ENCODE measurements around the gene CCDC54. TPM values are rescaled to one million over a fixed set of nuclear protein-coding genes. Genes with fewer than 3 reads are reported as not detected.

Gene CCDC54
- total and polyA plus RNA-seq, 9 donors, result 1.9 to 4.9 (median 2.9) TPM; not detected in 1

DNA sequence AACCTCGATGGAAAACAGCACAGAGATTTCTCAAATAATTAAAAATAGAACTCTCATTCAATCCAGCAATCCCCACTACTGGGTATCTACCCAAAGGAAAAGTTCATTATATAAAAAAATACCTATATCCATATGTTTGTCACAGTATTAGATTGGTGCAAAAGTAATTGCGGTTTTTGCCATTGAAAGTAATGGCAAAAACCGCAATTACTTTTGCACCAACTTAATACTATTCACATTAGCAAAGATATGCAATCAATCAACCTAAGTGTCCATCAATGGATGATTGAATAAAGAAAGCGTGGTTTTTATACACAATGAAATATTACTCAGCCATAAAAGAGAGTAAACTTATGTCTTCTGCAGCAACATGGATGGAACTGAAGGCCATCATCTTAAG, 12.2 kb upstream of the CCDC54 start:
- Histone ChIP-seq H3K36me3 (ENCODE audit: control insufficient read depth, insufficient read depth, low read length) (no peaks in the 10 kb centered on the region), H3K4me1 (ENCODE audit: control insufficient read depth, insufficient read depth, low read length) (no peaks in the 10 kb centered on the region), H3K27ac (ENCODE audit: low read length) (no peak overlapping the region), H3K4me3 (ENCODE audit: low read length) (no peak overlapping the region), H3K27me3 (ENCODE audit: control insufficient read depth, insufficient read depth, low read length) (no peaks in the 10 kb centered on the region), H3K9me3 (replicated peaks; ENCODE audit: control insufficient read depth, low read depth, low read length) (no peaks in the 10 kb centered on the region)
- no peak for DNase-seq
- WGBS (ENCODE audit: insufficient coverage), result no CpG with 5 or more reads among the region's 4 CpGs

DNA sequence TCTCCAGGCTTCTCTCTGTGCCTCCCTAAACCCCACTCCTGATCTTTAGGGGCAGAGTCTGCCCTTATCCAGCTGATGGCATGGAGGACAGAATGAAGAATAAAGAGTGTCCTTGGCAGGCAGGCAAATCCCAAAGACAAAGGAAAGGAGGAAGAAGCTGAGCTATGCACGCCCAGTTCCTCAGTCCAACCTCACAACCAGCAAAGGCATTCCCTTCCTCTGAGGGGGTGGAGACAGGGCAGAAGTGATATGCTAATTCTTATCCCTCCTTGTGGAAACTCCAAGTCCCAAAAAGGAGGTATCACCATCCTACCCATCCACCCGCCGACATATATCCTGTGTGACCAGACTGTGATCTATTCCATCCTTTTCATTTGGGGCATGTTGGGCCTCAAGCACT, 10.5 kb upstream of the CCDC54 start:
- no peak for DNase-seq
- 94% methylated on average over 2 of the region's 3 CpGs for WGBS (ENCODE audit: insufficient coverage)
- H3K36me3 ChIP-seq (ENCODE audit: control insufficient read depth, insufficient read depth, low read length), result no peaks in the 10 kb centered on the region
- no peaks in the 10 kb centered on the region for H3K27me3 ChIP-seq (ENCODE audit: control insufficient read depth, insufficient read depth, low read length)
- no peaks in the 10 kb centered on the region for H3K4me1 ChIP-seq (ENCODE audit: control insufficient read depth, insufficient read depth, low read length)
- no peaks in the 10 kb centered on the region for H3K9me3 ChIP-seq (replicated peaks; ENCODE audit: control insufficient read depth, low read depth, low read length)
- H3K27ac ChIP-seq (ENCODE audit: low read length), result no peak overlapping the region
- H3K4me3 ChIP-seq (ENCODE audit: low read length), result no peak overlapping the region

DNA sequence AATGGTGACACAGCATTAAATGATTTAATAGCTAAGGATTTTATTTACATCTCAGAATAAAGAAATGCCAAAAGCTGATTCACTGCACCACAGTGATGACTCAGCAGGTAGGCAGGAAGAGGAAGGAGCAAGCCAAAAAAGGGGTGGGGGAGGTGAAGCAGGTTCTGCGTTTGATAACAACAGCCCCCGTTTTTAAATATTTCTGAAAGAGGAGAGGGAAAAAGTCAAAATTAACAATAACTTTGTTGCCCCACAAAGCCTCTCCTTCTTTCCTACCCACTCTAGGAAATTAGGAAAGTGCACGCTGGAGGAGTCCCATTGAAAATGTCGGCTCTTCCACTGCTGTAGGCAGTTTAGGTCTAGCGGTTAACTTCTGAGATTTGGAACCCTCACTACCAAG, 9.9 kb upstream of the CCDC54 start:
- Histone ChIP-seq H3K36me3 (ENCODE audit: control insufficient read depth, insufficient read depth, low read length) (no peaks in the 10 kb centered on the region), H3K4me1 (ENCODE audit: control insufficient read depth, insufficient read depth, low read length) (no peaks in the 10 kb centered on the region), H3K9me3 (replicated peaks; ENCODE audit: control insufficient read depth, low read depth, low read length) (no peaks in the 10 kb centered on the region), H3K27ac (ENCODE audit: low read length) (no peak overlapping the region), H3K27me3 (ENCODE audit: control insufficient read depth, insufficient read depth, low read length) (no peaks in the 10 kb centered on the region), H3K4me3 (ENCODE audit: low read length) (no peak overlapping the region)
- no peak for DNase-seq
- 80% methylated on average over 2 of the region's 5 CpGs for WGBS (ENCODE audit: insufficient coverage)

DNA sequence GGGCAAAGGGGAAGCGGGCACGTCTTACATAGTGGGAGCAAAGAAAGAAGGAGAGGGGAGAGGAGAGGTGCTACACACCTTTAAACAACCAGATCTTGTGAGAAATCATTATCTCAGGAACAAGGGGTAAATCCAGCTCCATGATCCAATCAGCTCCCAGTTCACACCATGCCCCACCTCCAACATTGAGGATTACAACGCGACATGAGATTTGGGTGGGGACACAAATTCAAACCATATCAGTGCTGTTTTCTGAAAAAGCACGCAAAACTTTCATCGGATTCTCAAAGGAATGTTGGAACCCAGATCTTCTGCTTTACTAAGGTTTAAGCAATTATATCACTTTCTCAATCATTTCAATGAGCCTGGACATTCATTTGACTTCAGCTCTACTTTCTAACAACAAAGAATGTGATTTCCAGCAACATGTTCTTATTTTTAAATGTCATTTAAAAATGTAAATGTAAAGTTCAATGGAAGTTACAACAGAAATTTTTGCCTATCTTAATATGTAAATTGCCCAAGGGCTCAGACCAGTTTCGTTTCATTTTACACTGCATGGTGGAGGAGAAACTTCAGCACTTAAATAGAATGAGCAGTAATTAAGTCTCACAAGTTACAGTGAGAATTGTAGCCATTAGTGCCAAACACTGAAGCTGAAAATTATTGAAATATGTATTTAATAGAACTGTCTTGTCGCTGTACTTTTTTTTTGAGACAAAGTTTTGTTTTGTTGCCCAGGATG, 8.4 kb upstream of the CCDC54 start:
- Histone ChIP-seq H3K4me3 (ENCODE audit: low read length) (no peak overlapping the region), H3K4me1 (ENCODE audit: control insufficient read depth, insufficient read depth, low read length) (no peaks in the 10 kb centered on the region), H3K27me3 (ENCODE audit: control insufficient read depth, insufficient read depth, low read length) (no peaks in the 10 kb centered on the region), H3K36me3 (ENCODE audit: control insufficient read depth, insufficient read depth, low read length) (no peaks in the 10 kb centered on the region), H3K9me3 (replicated peaks; ENCODE audit: control insufficient read depth, low read depth, low read length) (no peaks in the 10 kb centered on the region), H3K27ac (ENCODE audit: low read length) (no peak overlapping the region)
- 92% methylated on average over 2 of the region's 8 CpGs for WGBS (ENCODE audit: insufficient coverage)
- no peak for DNase-seq

DNA sequence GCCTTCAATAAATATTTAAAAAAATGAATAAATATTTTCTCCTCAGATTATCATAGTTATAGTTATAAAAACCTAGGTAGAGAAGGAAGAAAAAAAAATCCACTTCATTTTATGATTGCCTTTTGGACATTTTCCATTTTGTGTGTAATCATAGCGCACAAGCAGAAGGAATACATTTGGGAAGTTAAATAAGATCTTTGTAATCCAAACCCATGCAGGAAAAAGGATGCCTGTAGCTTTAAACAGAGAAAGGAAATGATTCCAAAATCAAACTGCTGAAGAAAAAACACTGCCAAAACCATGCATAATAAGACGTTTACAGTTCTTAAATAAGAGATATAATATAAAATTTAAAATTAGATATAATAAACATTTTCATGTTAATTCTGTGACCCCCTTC, 7.4 kb upstream of the CCDC54 start:
- Histone ChIP-seq H3K27ac (ENCODE audit: low read length) (no peak overlapping the region), H3K4me1 (ENCODE audit: control insufficient read depth, insufficient read depth, low read length) (no peaks in the 10 kb centered on the region), H3K36me3 (ENCODE audit: control insufficient read depth, insufficient read depth, low read length) (no peaks in the 10 kb centered on the region), H3K9me3 (replicated peaks; ENCODE audit: control insufficient read depth, low read depth, low read length) (no peaks in the 10 kb centered on the region), H3K4me3 (ENCODE audit: low read length) (no peak overlapping the region), H3K27me3 (ENCODE audit: control insufficient read depth, insufficient read depth, low read length) (no peaks in the 10 kb centered on the region)
- no CpG with 5 or more reads among the region's 2 CpGs for WGBS (ENCODE audit: insufficient coverage)
- DNase-seq, result peak; percentile 53

DNA sequence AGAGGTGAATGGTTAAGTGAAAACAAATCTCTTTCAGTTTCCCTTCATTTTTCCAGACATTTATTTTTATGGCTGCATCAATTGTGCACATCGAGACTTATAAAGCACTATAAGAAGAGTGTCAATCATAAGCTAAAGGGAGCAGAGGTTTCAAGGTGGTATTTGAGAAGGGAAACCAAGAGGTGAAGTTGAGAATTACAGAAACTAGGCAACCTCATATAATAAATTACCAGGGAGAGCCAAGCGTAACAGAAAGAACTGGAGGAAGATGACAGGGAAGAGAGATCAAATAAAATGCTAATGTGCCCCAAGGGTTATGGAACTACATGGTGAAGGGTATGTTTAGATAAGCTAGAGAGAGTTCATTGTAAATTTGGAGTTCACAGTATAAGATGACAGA, 6.3 kb upstream of the CCDC54 start:
- 57% methylated on average over 1 of the region's 2 CpGs for WGBS (ENCODE audit: insufficient coverage)
- Histone ChIP-seq H3K4me1 (ENCODE audit: control insufficient read depth, insufficient read depth, low read length) (no peaks in the 10 kb centered on the region), H3K27ac (ENCODE audit: low read length) (no peak overlapping the region), H3K9me3 (replicated peaks; ENCODE audit: control insufficient read depth, low read depth, low read length) (no peaks in the 10 kb centered on the region), H3K4me3 (ENCODE audit: low read length) (no peak overlapping the region), H3K36me3 (ENCODE audit: control insufficient read depth, insufficient read depth, low read length) (no peaks in the 10 kb centered on the region), H3K27me3 (ENCODE audit: control insufficient read depth, insufficient read depth, low read length) (no peaks in the 10 kb centered on the region)
- no peak for DNase-seq

DNA sequence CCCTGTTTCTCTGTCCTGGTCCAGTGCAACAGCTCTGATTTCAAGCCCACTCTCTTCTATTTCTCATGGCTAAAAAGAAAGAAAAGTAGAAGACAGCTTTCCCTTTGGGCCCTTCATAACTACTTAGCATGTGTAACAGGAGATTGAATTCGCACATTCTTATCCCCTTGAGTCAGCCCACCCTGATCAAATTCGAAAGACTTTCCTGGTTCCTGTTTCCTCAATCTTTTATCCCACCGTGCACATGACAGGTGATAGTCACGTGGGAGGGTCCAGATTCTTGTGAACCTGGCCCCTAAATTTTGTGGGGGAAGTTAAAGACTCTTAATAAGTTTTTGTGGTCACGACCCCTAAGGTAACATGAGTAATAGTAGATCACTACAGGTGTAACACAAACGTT, 4.7 kb upstream of the CCDC54 start:
- H3K27me3 ChIP-seq (ENCODE audit: control insufficient read depth, insufficient read depth, low read length), result no peaks in the 10 kb centered on the region
- H3K4me1 ChIP-seq (ENCODE audit: control insufficient read depth, insufficient read depth, low read length), result no peaks in the 10 kb centered on the region
- H3K27ac ChIP-seq (ENCODE audit: low read length), result no peak overlapping the region
- no peaks in the 10 kb centered on the region for H3K36me3 ChIP-seq (ENCODE audit: control insufficient read depth, insufficient read depth, low read length)
- no peak for DNase-seq
- no peak overlapping the region for H3K4me3 ChIP-seq (ENCODE audit: low read length)
- no peaks in the 10 kb centered on the region for H3K9me3 ChIP-seq (replicated peaks; ENCODE audit: control insufficient read depth, low read depth, low read length)
- no CpG with 5 or more reads among the region's 6 CpGs for WGBS (ENCODE audit: insufficient coverage)

DNA sequence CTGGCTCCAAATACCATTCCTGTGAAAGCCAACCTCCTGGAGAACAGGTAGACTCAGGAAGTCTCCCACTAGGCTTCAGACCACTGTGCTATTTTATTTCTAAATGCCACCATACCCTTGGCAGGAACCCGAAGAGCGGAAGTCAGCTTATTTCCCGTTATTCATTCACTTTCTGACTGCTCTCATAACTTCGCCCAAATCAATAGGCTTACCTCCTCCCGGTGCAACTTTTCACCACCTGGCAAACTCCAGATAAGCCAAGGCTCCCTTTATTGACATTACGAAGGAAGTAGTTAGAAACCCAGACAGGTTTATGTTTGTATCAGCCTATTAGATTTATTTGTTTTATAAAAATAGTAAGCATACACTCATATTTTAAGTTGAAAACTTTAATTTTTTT, 3.3 kb upstream of the CCDC54 start:
- Histone ChIP-seq H3K27ac (ENCODE audit: low read length) (no peak overlapping the region), H3K27me3 (ENCODE audit: control insufficient read depth, insufficient read depth, low read length) (no peaks in the 10 kb centered on the region), H3K4me1 (ENCODE audit: control insufficient read depth, insufficient read depth, low read length) (no peaks in the 10 kb centered on the region), H3K4me3 (ENCODE audit: low read length) (no peak overlapping the region), H3K36me3 (ENCODE audit: control insufficient read depth, insufficient read depth, low read length) (no peaks in the 10 kb centered on the region), H3K9me3 (replicated peaks; ENCODE audit: control insufficient read depth, low read depth, low read length) (no peaks in the 10 kb centered on the region)
- no peak for DNase-seq
- 80% methylated on average over 3 of the region's 6 CpGs for WGBS (ENCODE audit: insufficient coverage)

DNA sequence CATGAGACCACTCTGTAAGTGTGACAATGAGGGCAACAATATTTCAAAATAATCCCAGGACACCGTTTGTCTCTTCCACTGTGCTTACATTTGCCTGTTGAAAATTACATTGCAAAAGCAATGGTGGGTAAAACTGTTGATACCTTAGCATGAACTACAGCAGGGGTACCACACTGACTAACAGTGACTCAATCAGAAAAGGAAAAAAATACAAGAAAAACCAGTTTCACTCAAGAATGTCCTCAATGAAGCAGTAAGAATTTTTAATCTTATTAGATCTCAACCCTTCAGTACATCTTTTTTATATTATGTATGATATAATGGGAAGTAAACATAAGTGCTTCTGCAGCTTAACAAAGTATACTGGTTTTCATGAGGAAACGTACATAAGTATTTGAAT, 1.6 kb upstream of the CCDC54 start:
- Histone ChIP-seq H3K27ac (ENCODE audit: low read length) (no peak overlapping the region), H3K27me3 (ENCODE audit: control insufficient read depth, insufficient read depth, low read length) (no peaks in the 10 kb centered on the region), H3K36me3 (ENCODE audit: control insufficient read depth, insufficient read depth, low read length) (no peaks in the 10 kb centered on the region), H3K4me1 (ENCODE audit: control insufficient read depth, insufficient read depth, low read length) (no peaks in the 10 kb centered on the region), H3K4me3 (ENCODE audit: low read length) (no peak overlapping the region), H3K9me3 (replicated peaks; ENCODE audit: control insufficient read depth, low read depth, low read length) (no peaks in the 10 kb centered on the region)
- no CpG with 5 or more reads among the region's 2 CpGs for WGBS (ENCODE audit: insufficient coverage)
- no peak for DNase-seq

DNA sequence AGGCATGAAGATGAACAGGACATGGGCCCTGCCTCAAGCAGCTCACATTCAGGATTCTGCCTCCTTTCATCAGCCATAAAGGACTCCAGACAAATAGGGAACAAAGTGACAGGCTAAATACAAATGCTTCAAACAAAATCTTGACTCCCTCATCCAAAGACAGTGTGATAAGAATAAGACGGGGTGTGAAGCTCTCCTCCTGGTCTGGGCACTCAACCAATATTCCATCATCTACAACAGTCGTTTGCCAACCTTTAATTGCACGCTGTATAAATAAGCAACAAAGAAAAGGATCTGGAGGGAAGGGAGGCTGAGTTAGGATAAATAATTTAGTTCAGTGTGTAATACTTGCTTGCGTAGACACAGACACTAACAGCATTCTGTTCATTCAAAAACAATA, 5.4 kb downstream of the CCDC54 start:
- Histone ChIP-seq H3K4me3 (ENCODE audit: low read length) (no peak overlapping the region), H3K27ac (ENCODE audit: low read length) (no peak overlapping the region), H3K36me3 (ENCODE audit: control insufficient read depth, insufficient read depth, low read length) (no peaks in the 10 kb centered on the region), H3K27me3 (ENCODE audit: control insufficient read depth, insufficient read depth, low read length) (no peaks in the 10 kb centered on the region), H3K4me1 (ENCODE audit: control insufficient read depth, insufficient read depth, low read length) (no peaks in the 10 kb centered on the region), H3K9me3 (replicated peaks; ENCODE audit: control insufficient read depth, low read depth, low read length) (no peaks in the 10 kb centered on the region)
- no peak for DNase-seq
- no CpG with 5 or more reads among the region's 4 CpGs for WGBS (ENCODE audit: insufficient coverage)

DNA sequence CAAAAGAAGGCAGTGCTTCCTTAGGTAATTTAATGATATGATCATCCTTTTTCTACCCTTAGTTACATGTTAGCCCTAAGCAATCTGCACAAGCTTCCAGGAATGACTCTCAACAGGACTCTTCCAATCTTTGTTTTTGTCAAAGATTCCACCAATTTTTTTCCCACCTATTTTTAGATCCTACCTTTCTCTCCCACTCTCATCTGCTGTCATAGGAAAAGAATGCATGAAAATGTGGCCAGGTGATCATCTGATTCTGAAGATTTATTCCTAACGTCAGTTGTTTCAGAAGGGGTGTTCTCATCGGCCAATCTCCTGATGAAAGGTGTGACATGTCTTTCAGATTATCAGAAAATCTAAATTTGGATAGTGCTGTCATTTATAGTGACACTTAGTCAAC, 7.2 kb downstream of the CCDC54 start:
- H3K36me3 ChIP-seq (ENCODE audit: control insufficient read depth, insufficient read depth, low read length), result no peaks in the 10 kb centered on the region
- H3K9me3 ChIP-seq (replicated peaks; ENCODE audit: control insufficient read depth, low read depth, low read length), result no peaks in the 10 kb centered on the region
- H3K4me3 ChIP-seq (ENCODE audit: low read length), result no peak overlapping the region
- no CpG with 5 or more reads among the region's 2 CpGs for WGBS (ENCODE audit: insufficient coverage)
- H3K27ac ChIP-seq (ENCODE audit: low read length), result no peak overlapping the region
- no peaks in the 10 kb centered on the region for H3K27me3 ChIP-seq (ENCODE audit: control insufficient read depth, insufficient read depth, low read length)
- H3K4me1 ChIP-seq (ENCODE audit: control insufficient read depth, insufficient read depth, low read length), result no peaks in the 10 kb centered on the region
- DNase-seq, result no peak
